ENCODE results near the gene SHC3. TPM values are rescaled to one million over a fixed set of nuclear protein-coding genes. Genes with fewer than 3 reads are reported as not detected.

The SHC3 gene
- total and polyA plus RNA-seq, 2 donors (not counting 3 experiments of a cell fraction or from before 2014, with no cell fraction given): 1.0 to 2.0 TPM

- H3K36me3 ChIP-seq (ENCODE audit: control insufficient read depth in 2 of 2, extremely low read depth in 1 of 2, insufficient read depth in 2 of 2, low read length in 2 of 2): no peaks in the 10 kb centered on the region
- no peak overlapping the region for H3K4me3 ChIP-seq (replicated peaks in 1 of 3; ENCODE audit: insufficient read depth in 1 of 3, low read depth in 1 of 3, low read length in 3 of 3)
- TF ChIP-seq MAX (IDR thresholded peaks at IDR 0.05; ENCODE audit: insufficient read depth, insufficient read length) (no peak), FOS (IDR thresholded peaks at IDR 0.05; ENCODE audit: borderline replicate concordance, insufficient read depth, low read length) (no peak), EZH2 (IDR thresholded peaks at IDR 0.05; ENCODE audit: borderline replicate concordance, low read depth, low read length, severe bottlenecking) (no peak), POLR2AphosphoS5 (IDR thresholded peaks at IDR 0.05; ENCODE audit: insufficient read depth, low read depth, low read length) (no peak), CTCF (IDR thresholded peaks at IDR 0.05; ENCODE audit: extremely low read depth in 1 of 2, insufficient read depth in 1 of 2, low read depth in 1 of 2, low read length in 2 of 2) (no peak), GATA2 (IDR thresholded peaks at IDR 0.05; ENCODE audit: insufficient read depth, insufficient read length, low read depth, low read length) (no peak), MYC (IDR thresholded peaks at IDR 0.05; ENCODE audit: low read depth, low read length) (no peak), JUN (IDR thresholded peaks at IDR 0.05; ENCODE audit: borderline replicate concordance, insufficient read depth, insufficient read length, low read depth) (no peak), POLR2A (IDR thresholded peaks at IDR 0.05; ENCODE audit: low read depth, low read length) (no peak)
- BruUV-seq (replicated peaks): no TSS peak
- intact Hi-C loops (cut with micrococcal nuclease) (no loop called here), dilution Hi-C loops (cut with MboI; ENCODE audit: extremely low pct_ligation_motif_present, low sequenced_read_pairs) (no loop called here)
- no peaks in the 10 kb centered on the region for H3K9me1 ChIP-seq (replicated peaks; ENCODE audit: control insufficient read depth, extremely low read depth, insufficient read depth, low read length)
- no peak for FAIRE-seq
- ChIA-PET CTCF (no interaction called here), POLR2A (no interaction called here)
- no peak overlapping the region for H3K4me2 ChIP-seq (ENCODE audit: insufficient read depth, low read length)
- H4K20me1 ChIP-seq (replicated peaks; ENCODE audit: control insufficient read depth, extremely low read depth, insufficient read depth, low read length): no peaks in the 10 kb centered on the region
- no peaks in the 10 kb centered on the region for H3K79me2 ChIP-seq (ENCODE audit: control insufficient read depth, insufficient read depth, low read length)
- H3K9ac ChIP-seq (replicated peaks; ENCODE audit: extremely low read depth, insufficient read depth, low read length): no peak overlapping the region
- H3K27me3 ChIP-seq (ENCODE audit: control insufficient read depth in 2 of 2, insufficient read depth in 2 of 2, low read length in 2 of 2): peaks cover 0 to 4% of the 10 kb centered on the region in 2 experiments
- H3K4me1 ChIP-seq (ENCODE audit: control insufficient read depth, extremely low read depth, insufficient read depth, low read length): no peaks in the 10 kb centered on the region
- DNase-seq (ENCODE audit: low read depth, low spot score): no peak
- H2AFZ ChIP-seq (ENCODE audit: low read depth, low read length): no peak overlapping the region
- no peak overlapping the region for H3K27ac ChIP-seq (ENCODE audit: insufficient read depth, low read depth, low read length)
- no peaks in the 10 kb centered on the region for H3K9me3 ChIP-seq (replicated peaks; ENCODE audit: control insufficient read depth, insufficient read depth, low read length)
These were observed 47.0 kb upstream of the SHC3 start for GRCh38 chr9:89225587-89225986.
